OCI-LY3 (cell line): ENCODE measurements around the gene ZFR2.
"Not testable (repeated sequence)": the region's sequence is repeated elsewhere in the genome, so short reads cannot be mapped to it uniquely, and the experiment has no call there.

Experiments used
- H2AFZ ChIP-seq: fragments of 200-600, 300-600 bp; shearing (Covaris generic); 2 replicates; pipeline ENCODE4 v1.6.0; 2014; ENCODE audit warnings: antibody characterized with exemption, low read depth, low read length
- H3K27ac ChIP-seq: fragments of 200-600, 300-600 bp; sonication (generic); 2 replicates; pipeline ENCODE4 v1.5.1; 2014; ENCODE audit warnings: mild to moderate bottlenecking, low read length, moderate library complexity, mixed read lengths
- H3K27me3 ChIP-seq: fragments of 200-600, 300-600 bp; sonication (generic); 2 replicates; pipeline ENCODE4 v1.6.1; 2014; ENCODE audit warnings: low read depth, low read length, mixed read lengths
- H3K36me3 ChIP-seq: fragments of 200-600, 300-600 bp; sonication (generic); replicated peaks from 2 replicates; pipeline ENCODE3; 2014; ENCODE audit warnings: low read depth, low read length, mixed read lengths
- H3K4me1 ChIP-seq: fragments of 300-600, 200-600 bp; sonication (generic); 2 replicates; pipeline ENCODE4 v1.6.1; 2014; ENCODE audit warnings: low read length, mixed read lengths
- H3K4me2 ChIP-seq: fragments of 200-600, 300-600 bp; sonication (generic); 2 replicates; pipeline ENCODE4 v1.6.1; 2014; ENCODE audit warnings: low read length, mixed read lengths
- H3K4me3 ChIP-seq: fragments of 300-600, 200-600 bp; sonication (generic); 2 replicates; pipeline ENCODE4 v1.5.1; 2014; ENCODE audit warnings: antibody characterized with exemption, mild to moderate bottlenecking, low read length, moderate library complexity
- H3K79me2 ChIP-seq: fragments of 300-600, 200-600 bp; shearing (Covaris generic); 2 replicates; pipeline ENCODE4 v1.6.1; 2014; ENCODE audit warnings: mild to moderate bottlenecking, low read length, mixed read lengths
- H3K9ac ChIP-seq: fragments of 300-600, 200-600 bp; shearing (Covaris generic); 2 replicates; pipeline ENCODE4 v1.6.0; 2014; ENCODE audit warnings: mild to moderate bottlenecking, low read length, moderate library complexity
- H3K9me3 ChIP-seq: fragments of 200-600, 300-600 bp; shearing (Covaris generic); 2 replicates; pipeline ENCODE4 v1.6.1; 2014; ENCODE audit warnings: low read length, mixed read lengths; ENCODE audit not compliant: insufficient read depth
- H4K20me1 ChIP-seq: fragments of 200-600, 300-600 bp; sonication (generic); 2 replicates; pipeline ENCODE4 v1.6.1; 2016; ENCODE audit warnings: low read length, mixed read lengths; ENCODE audit not compliant: insufficient read depth
- CTCF ChIP-seq: fragments of 200-600, 300-600 bp; sonication (generic); IDR thresholded peaks from 2 replicates; pipeline ENCODE4 v1.5.1; 2014; ENCODE audit warnings: antibody characterized with exemption, low read length, low read depth
- EZH2phosphoT487 ChIP-seq: fragments of 200-600 bp; shearing (Covaris generic); IDR thresholded peaks from 2 replicates; pipeline ENCODE4 v1.6.1; 2018; ENCODE audit warnings: antibody characterized with exemption, mixed run types, low read depth

Gene ZFR2

GRCh38 chr19:3767050-3767449 lies 101.8 kb downstream of the ZFR2 start:
- no peak for TF ChIP-seq CTCF
- TF ChIP-seq EZH2phosphoT487: no peak
- no peaks in the 10 kb centered on the region for H3K27me3 ChIP-seq
- H3K79me2 ChIP-seq: peaks cover 6% of the 10 kb centered on the region
- H3K9me3 ChIP-seq: no peaks in the 10 kb centered on the region
- no peak overlapping the region for H3K4me3 ChIP-seq
- H2AFZ ChIP-seq: no peak overlapping the region
- peaks cover 5% of the 10 kb centered on the region for H3K4me1 ChIP-seq
- H3K4me2 ChIP-seq: no peak overlapping the region
- no peaks in the 10 kb centered on the region for H4K20me1 ChIP-seq
- H3K9ac ChIP-seq: no peak overlapping the region
- H3K36me3 ChIP-seq: peaks cover 10% of the 10 kb centered on the region
- H3K27ac ChIP-seq: no peak overlapping the region

GRCh38 chr19:3766520-3766919 lies 102.3 kb downstream of the ZFR2 start:
- Histone ChIP-seq H3K9ac (no peak overlapping the region), H3K4me3 (no peak overlapping the region), H3K27ac (no peak overlapping the region), H4K20me1 (no peaks in the 10 kb centered on the region), H3K4me2 (no peak overlapping the region), H3K79me2 (peaks cover 6% of the 10 kb centered on the region), H3K9me3 (no peaks in the 10 kb centered on the region), H3K4me1 (peaks cover 7% of the 10 kb centered on the region), H3K36me3 (peaks cover 10% of the 10 kb centered on the region), H3K27me3 (no peaks in the 10 kb centered on the region), H2AFZ (no peak overlapping the region)
- no peak for TF ChIP-seq EZH2phosphoT487
- TF ChIP-seq CTCF: no peak

GRCh38 chr19:3765757-3766156 lies 103.1 kb downstream of the ZFR2 start:
- H3K9ac ChIP-seq, H3K27me3 ChIP-seq, H2AFZ ChIP-seq, H3K4me2 ChIP-seq, H3K36me3 ChIP-seq, H3K9me3 ChIP-seq, H4K20me1 ChIP-seq, H3K4me3 ChIP-seq, H3K4me1 ChIP-seq, H3K27ac ChIP-seq: not testable (repeated sequence)
- peaks cover 13% of the 10 kb centered on the region for H3K79me2 ChIP-seq

DNA sequence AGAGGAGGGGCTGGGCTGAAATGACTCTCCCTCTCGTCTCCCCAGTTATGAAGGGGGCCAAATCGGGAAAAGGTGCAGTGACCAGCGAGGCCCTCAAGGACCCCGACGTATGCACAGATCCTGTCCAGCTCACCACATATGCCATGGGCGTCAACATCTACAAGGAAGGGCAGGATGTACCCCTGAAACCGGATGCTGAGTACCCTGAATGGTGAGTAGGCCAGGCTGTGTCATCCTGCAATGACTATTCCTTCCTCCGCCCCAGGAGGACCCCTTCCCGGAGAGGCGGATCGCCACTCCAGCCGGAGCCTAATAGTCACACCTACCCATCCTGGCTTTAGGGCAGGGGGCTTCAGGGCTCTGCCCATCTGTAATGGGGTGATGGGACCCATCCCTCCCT lies 103.7 kb downstream of the ZFR2 start:
- Histone ChIP-seq H3K27ac (no peak overlapping the region), H3K27me3 (no peaks in the 10 kb centered on the region), H3K4me3 (no peak overlapping the region), H3K4me2 (no peak overlapping the region), H3K9ac (no peak overlapping the region), H3K4me1 (peaks cover 7% of the 10 kb centered on the region), H2AFZ (no peak overlapping the region), H4K20me1 (no peaks in the 10 kb centered on the region), H3K36me3 (peaks cover 10% of the 10 kb centered on the region), H3K79me2 (peaks cover 19% of the 10 kb centered on the region), H3K9me3 (no peaks in the 10 kb centered on the region)
- TF ChIP-seq EZH2phosphoT487 (no peak), CTCF (no peak)
